LoVo (cell line): ENCODE data around the gene FBXL17.

Experiments used
- DNase-seq: peaks from one replicate; pipeline ENCODE4 v3.0.0-alpha.2; 2016; ENCODE audit warnings: low spot score

FBXL17 gene

GRCh38 chr5:107990881-107991810 is 390.8 kb downstream of the FBXL17 start:
- no peak for DNase-seq

GRCh38 chr5:107985144-107985543 is 396.8 kb downstream of the FBXL17 start:
- DNase-seq: no peak

GRCh38 chr5:107982703-107983425 is 399.0 kb downstream of the FBXL17 start:
- DNase-seq: no peak

GRCh38 chr5:107980923-107981692 is 400.8 kb downstream of the FBXL17 start:
- no peak for DNase-seq

GRCh38 chr5:107979900-107980299 is 402.0 kb downstream of the FBXL17 start:
- no peak for DNase-seq

- no peak for DNase-seq
Observed at GRCh38 chr5:107979291-107979690, 402.6 kb downstream of the FBXL17 start.

- no peak for DNase-seq
Observed at GRCh38 chr5:107977550-107978071, 404.3 kb downstream of the FBXL17 start.

- no peak for DNase-seq
Observed at GRCh38 chr5:107975568-107975967, 406.3 kb downstream of the FBXL17 start.

- DNase-seq: no peak
Observed at GRCh38 chr5:107971846-107972245, 410.1 kb downstream of the FBXL17 start.

GRCh38 chr5:107969847-107970246 is 412.1 kb downstream of the FBXL17 start:
- DNase-seq: no peak

GRCh38 chr5:107968998-107969397 is 412.9 kb downstream of the FBXL17 start:
- DNase-seq: no peak

GRCh38 chr5:107968406-107968843 is 413.5 kb downstream of the FBXL17 start:
- DNase-seq: no peak

GRCh38 chr5:107966201-107966600 is 415.7 kb downstream of the FBXL17 start:
- DNase-seq: no peak

GRCh38 chr5:107964722-107965121 is 417.2 kb downstream of the FBXL17 start:
- no peak for DNase-seq

GRCh38 chr5:107959573-107960279 is 422.2 kb downstream of the FBXL17 start:
- DNase-seq: no peak

GRCh38 chr5:107958861-107959260 is 423.0 kb downstream of the FBXL17 start:
- no peak for DNase-seq

GRCh38 chr5:107958432-107958831 is 423.5 kb downstream of the FBXL17 start:
- DNase-seq: no peak

GRCh38 chr5:107957051-107957450 is 424.8 kb downstream of the FBXL17 start:
- DNase-seq: no peak

- DNase-seq: no peak
Observed at GRCh38 chr5:107955321-107955720, 426.6 kb downstream of the FBXL17 start.

- no peak for DNase-seq
Observed at GRCh38 chr5:107954254-107954653, 427.6 kb downstream of the FBXL17 start.

GRCh38 chr5:107952450-107952849 is 429.4 kb downstream of the FBXL17 start:
- no peak for DNase-seq
